ENCODE results near the gene ARSK.

Gene ARSK

GRCh38 chr5:95619096-95619495, 64.2 kb downstream of the ARSK start:
- no peak for DNase-seq (ENCODE audit: extremely low read depth, insufficient read length)

GRCh38 chr5:95619514-95620029, 64.7 kb downstream of the ARSK start:
- no peak for TF ChIP-seq CTCF (IDR thresholded peaks at IDR 0.05; ENCODE audit: insufficient read depth, low read length, poor library complexity, severe bottlenecking)
- Histone ChIP-seq H3K27me3 (replicated peaks; ENCODE audit: control insufficient read depth, insufficient read depth, low read length) (no peaks in the 10 kb centered on the region), H3K4me3 (replicated peaks; ENCODE audit: low read depth, low read length) (peak overlapping the region; percentile 59), H3K36me3 (ENCODE audit: control insufficient read depth, insufficient read depth, low read length) (no peaks in the 10 kb centered on the region)
- DNase-seq (ENCODE audit: extremely low read depth, insufficient read length) = no peak

More at GRCh38 chr5:95619096-95619495, 64.2 kb downstream of the ARSK start:
- TF ChIP-seq CTCF (IDR thresholded peaks at IDR 0.05; ENCODE audit: insufficient read depth, low read length, poor library complexity, severe bottlenecking) = no peak
- H3K27me3 ChIP-seq (replicated peaks; ENCODE audit: control insufficient read depth, insufficient read depth, low read length) = no peaks in the 10 kb centered on the region
- H3K4me3 ChIP-seq (replicated peaks; ENCODE audit: low read depth, low read length) = no peak overlapping the region
- no peaks in the 10 kb centered on the region for H3K36me3 ChIP-seq (ENCODE audit: control insufficient read depth, insufficient read depth, low read length)

DNA sequence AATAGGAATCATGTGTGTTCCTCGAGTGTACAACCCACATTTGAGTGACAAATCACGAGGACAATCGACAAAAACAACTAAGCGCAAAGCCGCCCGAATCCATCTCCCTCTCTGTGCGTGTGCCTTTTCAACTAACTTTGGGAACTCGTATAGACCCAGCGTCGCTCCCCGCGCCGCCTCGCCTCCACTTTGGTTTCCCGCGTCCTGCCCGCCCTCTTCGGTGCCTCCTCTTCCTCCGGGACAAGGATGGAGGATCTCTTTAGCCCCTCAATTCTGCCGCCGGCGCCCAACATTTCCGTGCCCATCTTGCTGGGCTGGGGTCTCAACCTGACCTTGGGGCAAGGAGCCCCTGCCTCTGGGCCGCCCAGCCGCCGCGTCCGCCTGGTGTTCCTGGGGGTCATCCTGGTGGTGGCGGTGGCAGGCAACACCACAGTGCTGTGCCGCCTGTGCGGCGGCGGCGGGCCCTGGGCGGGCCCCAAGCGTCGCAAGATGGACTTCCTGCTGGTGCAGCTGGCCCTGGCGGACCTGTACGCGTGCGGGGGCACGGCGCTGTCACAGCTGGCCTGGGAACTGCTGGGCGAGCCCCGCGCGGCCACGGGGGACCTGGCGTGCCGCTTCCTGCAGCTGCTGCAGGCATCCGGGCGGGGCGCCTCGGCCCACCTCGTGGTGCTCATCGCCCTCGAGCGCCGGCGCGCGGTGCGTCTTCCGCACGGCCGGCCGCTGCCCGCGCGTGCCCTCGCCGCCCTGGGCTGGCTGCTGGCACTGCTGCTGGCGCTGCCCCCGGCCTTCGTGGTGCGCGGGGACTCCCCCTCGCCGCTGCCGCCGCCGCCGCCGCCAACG, 65.3 kb downstream of the ARSK start, which contains the start of gene GPR150:
Gene GPR150 (plus strand): TSS at position 58 of the 840 bp plus-strand sequence. CDS start 189 bp downstream, at position 247.
- DNase-seq (ENCODE audit: extremely low read depth, insufficient read length) = peak; percentile 83
- Histone ChIP-seq H3K36me3 (ENCODE audit: control insufficient read depth, insufficient read depth, low read length) (no peaks in the 10 kb centered on the region), H3K4me3 (replicated peaks; ENCODE audit: low read depth, low read length) (peak within 1 kb of the TSS; percentile 59), H3K27me3 (replicated peaks; ENCODE audit: control insufficient read depth, insufficient read depth, low read length) (no peaks in the 10 kb centered on the region)
- no peak for TF ChIP-seq CTCF (IDR thresholded peaks at IDR 0.05; ENCODE audit: insufficient read depth, low read length, poor library complexity, severe bottlenecking)

- Histone ChIP-seq H3K36me3 (ENCODE audit: control insufficient read depth, insufficient read depth, low read length) (no peaks in the 10 kb centered on the region), H3K4me3 (replicated peaks; ENCODE audit: low read depth, low read length) (peak overlapping the region; percentile 59), H3K27me3 (replicated peaks; ENCODE audit: control insufficient read depth, insufficient read depth, low read length) (no peaks in the 10 kb centered on the region)
- peak; percentile 69 for DNase-seq (ENCODE audit: extremely low read depth, insufficient read length)
- TF ChIP-seq CTCF (IDR thresholded peaks at IDR 0.05; ENCODE audit: insufficient read depth, low read length, poor library complexity, severe bottlenecking) = no peak
These were observed 66.3 kb downstream of the ARSK start for GRCh38 chr5:95620870-95621838.

GRCh38 chr5:95621839-95622629, 67.1 kb downstream of the ARSK start:
- Histone ChIP-seq H3K27me3 (replicated peaks; ENCODE audit: control insufficient read depth, insufficient read depth, low read length) (no peaks in the 10 kb centered on the region), H3K4me3 (replicated peaks; ENCODE audit: low read depth, low read length) (no peak overlapping the region; the same call in 1 of the 2 replicates), H3K36me3 (ENCODE audit: control insufficient read depth, insufficient read depth, low read length) (no peaks in the 10 kb centered on the region)
- TF ChIP-seq CTCF (IDR thresholded peaks at IDR 0.05; ENCODE audit: insufficient read depth, low read length, poor library complexity, severe bottlenecking) = no peak
- DNase-seq (ENCODE audit: extremely low read depth, insufficient read length) = no peak

Measured in GM06990 (cell line).